Spleen (tissue), 11 donors: ENCODE data around the gene DCBLD1. TPM values are rescaled to one million over a fixed set of nuclear protein-coding genes. Genes with fewer than 3 reads are reported as not detected.

Experiments used
- DNase-seq: peaks from one replicate; pipeline ENCODE4 v3.0.0-alpha.2; 2020
- H3K27ac ChIP-seq, 8 donors: fragments of 200-600 bp; sonication (generic) in 7 of 8; 1 replicate in 4 of 8; 2 replicates in 4 of 8; pipeline versions ENCODE4 v1.5.0 to v1.8.0; 2016 to 2021; ENCODE audit warnings: inconsistent platforms in 4 of 8, mild to moderate bottlenecking in 4 of 8, moderate library complexity in 1 of 8
- H3K27me3 ChIP-seq, 7 donors: fragments of 200-600 bp; sonication (generic) in 6 of 7; replicated peaks in 1 of 7; 1 replicate in 4 of 7; 2 replicates in 3 of 7; pipeline versions ENCODE4 v1.5.0 to v1.8.0; 2016 to 2021; ENCODE audit warnings: inconsistent platforms in 3 of 7, mild to moderate bottlenecking in 1 of 7
- H3K36me3 ChIP-seq, 6 donors: fragments of 200-600 bp; sonication (generic) in 5 of 6; 1 replicate in 4 of 6; 2 replicates in 2 of 6; pipeline versions ENCODE4 v1.5.0 to v1.8.0; 2016 to 2021; ENCODE audit warnings: inconsistent platforms in 2 of 6
- H3K4me1 ChIP-seq, 6 donors: fragments of 200-600 bp; sonication (generic) in 5 of 6; 1 replicate in 3 of 6; 2 replicates in 3 of 6; pipeline versions ENCODE4 v1.5.0 to v1.8.0; 2016 to 2021; ENCODE audit warnings: inconsistent platforms in 3 of 6
- H3K4me3 ChIP-seq, 8 donors: fragments of 200-600 bp; sonication (generic) in 7 of 8; 1 replicate in 4 of 8; 2 replicates in 4 of 8; pipeline versions ENCODE4 v1.5.0 to v1.8.0; 2016 to 2021; ENCODE audit warnings: inconsistent platforms in 4 of 8, mild to moderate bottlenecking in 4 of 8, moderate library complexity in 2 of 8
- H3K9me3 ChIP-seq, 8 donors: fragments of 200-600 bp; sonication (generic) in 7 of 8; 1 replicate in 4 of 8; 2 replicates in 4 of 8; pipeline versions ENCODE4 v1.5.0 to v1.8.0; 2016 to 2021; ENCODE audit warnings: inconsistent platforms in 4 of 8
- POLR2A ChIP-seq, 3 donors: fragments of 450-650 bp; IDR thresholded peaks; one replicate each; pipeline ENCODE4 v1.5.1; 2017; ENCODE audit warnings: antibody characterized with exemption in 3 of 3, mild to moderate bottlenecking in 1 of 3
- POLR2AphosphoS5 ChIP-seq, 3 donors: sonication (generic); formaldehyde crosslinking; IDR thresholded peaks; one replicate each; pipeline ENCODE4 v1.5.1; 2017; ENCODE audit warnings: antibody characterized with exemption in 3 of 3
- WGBS, 5 donors: extraction: QIAGEN DNeasy Blood & Tissue Kit in 3 of 5; methylation state at CpG; one replicate each; pipeline versions ENCODE4 v1.1.5 to v1.1.7; 2013 to 2018; 5-methylcytosine and 5-hydroxymethylcytosine counted together
- intact Hi-C: fragments of 100-400 bp; cut with DNase I; formaldehyde crosslinking; loops from one replicate; pipeline ENCODE4 v1.15.0; 2023; ENCODE audit warnings: low total_unique reads
- polyA plus RNA-seq, 3 donors: library from polyadenylated mRNA; stranded (reverse); fragments of 200-250 nt; gene quantifications; one replicate each; pipeline ENCODE4 v1.2.1, GENCODE V29; 2013
- total RNA-seq, 7 donors: library from RNA; depleted of rRNA in 3 of 7; stranded (reverse); fragments of >200 nt in 3 of 7; fragmentation: NEBNext Ultra II Directional in 4 of 7; extraction: Animal tissue kit (Norgen Biotek cat#: 25700) in 4 of 7; gene quantifications; one replicate each; pipeline versions ENCODE4 v1.1.0 to v1.2.1, GENCODE V29; 2016 to 2021
- TF ChIP-seq, protein P1 (sequence below), 11 experiments: fragments of 200-600 bp in 7 of 11; fragments of 450-650 bp in 4 of 11; sonication (generic) in 4 of 11; IDR thresholded peaks in 8 of 11; conservative IDR thresholded peaks in 3 of 11; 1 replicate in 7 of 11; 2 replicates in 4 of 11; pipeline versions ENCODE4 v1.4.0 to v1.8.0; 2016 to 2021; ENCODE audit warnings: antibody characterized with exemption in 11 of 11, inconsistent platforms in 4 of 11, mild to moderate bottlenecking in 1 of 11
- donor health status: healthy with polysubstance abuse.
- donor health status: DM: no; HTN: no; CAD: no; lungs with moderate emphysema.
- donor health status: DM: no; HTN: no; CAD: no.
- donor health status: Bipolar disorder and iron deficiency.
- donor health status: healthy.
- donor health status: DM: no; HTN: no; CAD: no.
- donor health status: DM: yes; HTN: yes; CAD: no.

The DCBLD1 gene
- total and polyA plus RNA-seq, 10 donors: 2.0 to 16.7 (median 7.1) TPM

- TF ChIP-seq POLR2AphosphoS5 (IDR thresholded peaks at IDR 0.05) (no peak), POLR2A (IDR thresholded peaks at IDR 0.05) (no peak)
- TF ChIP-seq, protein P1, sequence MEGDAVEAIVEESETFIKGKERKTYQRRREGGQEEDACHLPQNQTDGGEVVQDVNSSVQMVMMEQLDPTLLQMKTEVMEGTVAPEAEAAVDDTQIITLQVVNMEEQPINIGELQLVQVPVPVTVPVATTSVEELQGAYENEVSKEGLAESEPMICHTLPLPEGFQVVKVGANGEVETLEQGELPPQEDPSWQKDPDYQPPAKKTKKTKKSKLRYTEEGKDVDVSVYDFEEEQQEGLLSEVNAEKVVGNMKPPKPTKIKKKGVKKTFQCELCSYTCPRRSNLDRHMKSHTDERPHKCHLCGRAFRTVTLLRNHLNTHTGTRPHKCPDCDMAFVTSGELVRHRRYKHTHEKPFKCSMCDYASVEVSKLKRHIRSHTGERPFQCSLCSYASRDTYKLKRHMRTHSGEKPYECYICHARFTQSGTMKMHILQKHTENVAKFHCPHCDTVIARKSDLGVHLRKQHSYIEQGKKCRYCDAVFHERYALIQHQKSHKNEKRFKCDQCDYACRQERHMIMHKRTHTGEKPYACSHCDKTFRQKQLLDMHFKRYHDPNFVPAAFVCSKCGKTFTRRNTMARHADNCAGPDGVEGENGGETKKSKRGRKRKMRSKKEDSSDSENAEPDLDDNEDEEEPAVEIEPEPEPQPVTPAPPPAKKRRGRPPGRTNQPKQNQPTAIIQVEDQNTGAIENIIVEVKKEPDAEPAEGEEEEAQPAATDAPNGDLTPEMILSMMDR (IDR thresholded peaks at IDR 0.05 in 8 of 11, conservative IDR thresholded peaks at IDR 0.05 in 3 of 11): no peak
- Histone ChIP-seq H3K4me1 (no peaks in the 10 kb centered on the region), H3K27ac (no peak overlapping the region), H3K9me3 (no peaks in the 10 kb centered on the region), H3K27me3 (no peaks in the 10 kb centered on the region), H3K36me3 (no peaks in the 10 kb centered on the region), H3K4me3 (no peak overlapping the region)
- intact Hi-C loops: no loop called here
- no peak for DNase-seq
- 75 to 93% (median 77%) methylated on average over 2 of the region's 2 CpGs for WGBS, 5 donors
Observed at GRCh38 chr6:117459204-117459944, 23.1 kb upstream of the DCBLD1 start.

GRCh38 chr6:117463762-117464665 is 18.5 kb upstream of the DCBLD1 start:
- intact Hi-C loops: no loop called here
- no peak overlapping the region for H3K27ac ChIP-seq
- no peaks in the 10 kb centered on the region for H3K36me3 ChIP-seq
- no peaks in the 10 kb centered on the region for H3K9me3 ChIP-seq
- no peak for DNase-seq
- H3K27me3 ChIP-seq: no peaks in the 10 kb centered on the region
- WGBS, 5 donors: 69 to 86% (median 76%) methylated on average over 4 of the region's 4 CpGs
- H3K4me3 ChIP-seq: no peak overlapping the region
- no peaks in the 10 kb centered on the region for H3K4me1 ChIP-seq
- TF ChIP-seq, protein P1 (IDR thresholded peaks at IDR 0.05 in 8 of 11, conservative IDR thresholded peaks at IDR 0.05 in 3 of 11): no peak
- TF ChIP-seq POLR2A (IDR thresholded peaks at IDR 0.05) (no peak), POLR2AphosphoS5 (IDR thresholded peaks at IDR 0.05) (no peak)

DNA sequence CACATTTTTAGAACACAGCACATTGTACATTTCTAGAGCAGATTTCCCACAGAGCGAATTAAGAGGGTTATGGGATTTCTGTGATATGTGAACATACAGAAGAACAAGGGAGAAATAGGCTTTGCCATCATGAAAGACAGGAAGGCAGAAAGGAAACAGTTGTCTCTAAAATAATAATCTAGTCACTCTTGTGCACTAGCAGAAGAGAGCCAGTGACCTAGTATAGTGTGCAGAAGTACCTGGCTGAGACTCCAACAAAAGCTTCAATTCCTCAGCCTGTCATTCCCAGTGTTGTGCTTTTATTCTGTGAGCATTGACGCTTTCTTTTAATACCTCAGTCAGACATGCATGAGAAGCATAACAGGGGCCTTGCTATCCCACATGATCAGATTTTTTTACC is 17.8 kb upstream of the DCBLD1 start:
- H3K4me3 ChIP-seq: no peak overlapping the region
- no peak for DNase-seq
- intact Hi-C loops: no loop called here
- H3K27ac ChIP-seq: no peak overlapping the region
- no peaks in the 10 kb centered on the region for H3K36me3 ChIP-seq
- no peaks in the 10 kb centered on the region for H3K9me3 ChIP-seq
- no peaks in the 10 kb centered on the region for H3K4me1 ChIP-seq
- TF ChIP-seq, protein P1 (IDR thresholded peaks at IDR 0.05 in 8 of 11, conservative IDR thresholded peaks at IDR 0.05 in 3 of 11): no peak
- TF ChIP-seq POLR2AphosphoS5 (IDR thresholded peaks at IDR 0.05) (no peak), POLR2A (IDR thresholded peaks at IDR 0.05) (no peak)
- 62 to 94% (median 79%) methylated on average over 2 of the region's 2 CpGs for WGBS, 5 donors
- H3K27me3 ChIP-seq: no peaks in the 10 kb centered on the region

DNA sequence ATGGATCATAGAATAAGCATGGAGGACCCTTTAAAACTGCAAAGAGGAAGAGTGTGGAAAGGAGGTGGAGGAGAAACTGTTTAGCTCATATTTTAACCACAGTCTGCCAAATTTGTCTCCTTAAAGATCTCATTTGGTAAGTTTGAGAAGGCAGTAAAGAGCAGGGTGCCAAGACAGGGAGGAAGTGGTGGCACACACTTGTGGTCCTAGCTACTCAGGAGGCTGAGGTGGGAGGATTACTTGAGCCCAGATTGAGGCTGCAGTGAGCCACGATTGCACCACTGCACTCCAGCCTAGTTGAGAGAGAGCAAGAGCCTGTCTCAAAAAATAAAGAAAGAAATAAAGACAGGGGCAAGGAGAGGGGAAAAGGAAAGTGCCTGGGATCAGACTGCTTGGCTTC is 16.8 kb upstream of the DCBLD1 start:
- Histone ChIP-seq H3K4me3 (no peak overlapping the region), H3K36me3 (no peaks in the 10 kb centered on the region), H3K27me3 (no peaks in the 10 kb centered on the region), H3K27ac (no peak overlapping the region), H3K9me3 (no peaks in the 10 kb centered on the region), H3K4me1 (no peaks in the 10 kb centered on the region)
- TF ChIP-seq, protein P1 (IDR thresholded peaks at IDR 0.05 in 8 of 11, conservative IDR thresholded peaks at IDR 0.05 in 3 of 11): no peak
- no peak for TF ChIP-seq POLR2A (IDR thresholded peaks at IDR 0.05)
- no peak for TF ChIP-seq POLR2AphosphoS5 (IDR thresholded peaks at IDR 0.05)
- no peak for DNase-seq
- 33 to 52% (median 39%) methylated on average over 1 of the region's 1 CpG for WGBS, 5 donors
- intact Hi-C loops: no loop called here
